Endothelial cell (in vitro differentiated cells): Measurements from ENCODE around the gene METTL3. TPM values are rescaled to one million over a fixed set of nuclear protein-coding genes. Genes with fewer than 3 reads are reported as not detected.

Experiments used
- DNase-seq: peaks from one replicate; pipeline ENCODE4 v3.0.0; 2021; ENCODE audit warnings: low spot score
- H3K27ac Mint-ChIP-seq: one replicate; pipeline ENCODE4 v1.8.0; 2021; ENCODE audit warnings: mixed read lengths, inconsistent platforms; ENCODE audit not compliant: unreplicated experiment
- H3K27me3 Mint-ChIP-seq: one replicate; pipeline ENCODE4 v1.8.0; 2021; ENCODE audit warnings: mild to moderate bottlenecking, moderate library complexity, mixed read lengths, inconsistent platforms; ENCODE audit not compliant: unreplicated experiment
- H3K36me3 Mint-ChIP-seq: one replicate; pipeline ENCODE4 v1.8.0; 2021; ENCODE audit warnings: mild to moderate bottlenecking, low read depth, mixed read lengths, inconsistent platforms; ENCODE audit not compliant: unreplicated experiment
- H3K4me1 Mint-ChIP-seq: one replicate; pipeline ENCODE4 v1.8.0; 2021; ENCODE audit warnings: mild to moderate bottlenecking, mixed read lengths, inconsistent platforms; ENCODE audit not compliant: unreplicated experiment
- H3K4me3 Mint-ChIP-seq: one replicate; pipeline ENCODE4 v1.8.0; 2021; ENCODE audit warnings: mild to moderate bottlenecking, mixed read lengths, inconsistent platforms; ENCODE audit not compliant: unreplicated experiment
- H3K9me3 Mint-ChIP-seq: one replicate; pipeline ENCODE4 v1.8.0; 2021; ENCODE audit warnings: mixed read lengths, inconsistent platforms; ENCODE audit not compliant: unreplicated experiment
- CTCF ChIP-seq: fragments of 200-600 bp; sonication (generic); IDR thresholded peaks from one replicate; pipeline ENCODE4 v1.5.0; 2021; ENCODE audit warnings: antibody characterized with exemption; ENCODE audit not compliant: unreplicated experiment
- total RNA-seq: library from RNA; stranded (reverse); fragmentation: NEBNext Ultra II Directional; extraction: Animal tissue kit (Norgen Biotek cat#: 25700); gene quantifications from one replicate; pipeline ENCODE4 v1.2.1, GENCODE V29; 2021; ENCODE audit not compliant: unreplicated experiment

METTL3 gene
- total RNA-seq, 1 donor from 2014 or later: 46.1 TPM

- H3K4me1 Mint-ChIP-seq: peaks cover 17% of the 10 kb centered on the region
- peaks cover 17% of the 10 kb centered on the region for H3K36me3 Mint-ChIP-seq
- peak; percentile 95 for DNase-seq
- no peaks in the 10 kb centered on the region for H3K9me3 Mint-ChIP-seq
- H3K27ac Mint-ChIP-seq: peak within 1 kb of the TSS; percentile 100
- peak; percentile 69 for TF ChIP-seq CTCF
- H3K4me3 Mint-ChIP-seq: peak within 1 kb of the TSS; percentile 100
- H3K27me3 Mint-ChIP-seq: peaks cover 5% of the 10 kb centered on the region
Observed at GRCh38 chr14:21476925-21477681, 34.0 kb downstream of the METTL3 start, which contains the start of the genes RAB2B and TOX4. Gene RAB2B, minus strand, starts transcription at chr14:21476959. Its CDS starts 87 bp downstream, at chr14:21476872. Gene TOX4, plus strand, starts transcription at chr14:21477195. Its CDS starts 84 bp downstream, at chr14:21477279.

GRCh38 chr14:21476523-21476924, 34.6 kb downstream of the METTL3 start:
- no peak for TF ChIP-seq CTCF
- no peaks in the 10 kb centered on the region for H3K9me3 Mint-ChIP-seq
- H3K4me1 Mint-ChIP-seq: peaks cover 17% of the 10 kb centered on the region

GRCh38 chr14:21475767-21476522, 35.2 kb downstream of the METTL3 start:
- Mint-ChIP-seq H3K4me1 (peaks cover 17% of the 10 kb centered on the region), H3K9me3 (no peaks in the 10 kb centered on the region), H3K4me3 (peak overlapping the region; percentile 100), H3K27ac (peak overlapping the region; percentile 89), H3K27me3 (peaks cover 5% of the 10 kb centered on the region), H3K36me3 (peaks cover 14% of the 10 kb centered on the region)
- DNase-seq: no peak
- no peak for TF ChIP-seq CTCF

More at GRCh38 chr14:21476523-21476924, 34.6 kb downstream of the METTL3 start:
- peaks cover 16% of the 10 kb centered on the region for H3K36me3 Mint-ChIP-seq
- H3K4me3 Mint-ChIP-seq: peak overlapping the region; percentile 100
- H3K27me3 Mint-ChIP-seq: peaks cover 5% of the 10 kb centered on the region
- H3K27ac Mint-ChIP-seq: peak overlapping the region; percentile 89
- DNase-seq: peak; percentile 78

GRCh38 chr14:21467616-21468015, 43.5 kb downstream of the METTL3 start:
- TF ChIP-seq CTCF: no peak
- no peaks in the 10 kb centered on the region for H3K9me3 Mint-ChIP-seq
- no peak for DNase-seq
- peaks cover 1% of the 10 kb centered on the region for H3K27me3 Mint-ChIP-seq
- peaks cover 5% of the 10 kb centered on the region for H3K36me3 Mint-ChIP-seq
- H3K4me3 Mint-ChIP-seq: no peak overlapping the region
- no peaks in the 10 kb centered on the region for H3K4me1 Mint-ChIP-seq
- no peak overlapping the region for H3K27ac Mint-ChIP-seq
